Putamen (tissue), 1 donor: ENCODE results near the gene AIDA.
A peak's percentile ranks its signal among the peaks of the same experiment; 100 is the strongest.

Experiments
- DNase-seq: peaks from one replicate; pipeline ENCODE4 v3.0.0-alpha.2; 2016; ENCODE audit warnings: low spot score

The AIDA gene

DNA sequence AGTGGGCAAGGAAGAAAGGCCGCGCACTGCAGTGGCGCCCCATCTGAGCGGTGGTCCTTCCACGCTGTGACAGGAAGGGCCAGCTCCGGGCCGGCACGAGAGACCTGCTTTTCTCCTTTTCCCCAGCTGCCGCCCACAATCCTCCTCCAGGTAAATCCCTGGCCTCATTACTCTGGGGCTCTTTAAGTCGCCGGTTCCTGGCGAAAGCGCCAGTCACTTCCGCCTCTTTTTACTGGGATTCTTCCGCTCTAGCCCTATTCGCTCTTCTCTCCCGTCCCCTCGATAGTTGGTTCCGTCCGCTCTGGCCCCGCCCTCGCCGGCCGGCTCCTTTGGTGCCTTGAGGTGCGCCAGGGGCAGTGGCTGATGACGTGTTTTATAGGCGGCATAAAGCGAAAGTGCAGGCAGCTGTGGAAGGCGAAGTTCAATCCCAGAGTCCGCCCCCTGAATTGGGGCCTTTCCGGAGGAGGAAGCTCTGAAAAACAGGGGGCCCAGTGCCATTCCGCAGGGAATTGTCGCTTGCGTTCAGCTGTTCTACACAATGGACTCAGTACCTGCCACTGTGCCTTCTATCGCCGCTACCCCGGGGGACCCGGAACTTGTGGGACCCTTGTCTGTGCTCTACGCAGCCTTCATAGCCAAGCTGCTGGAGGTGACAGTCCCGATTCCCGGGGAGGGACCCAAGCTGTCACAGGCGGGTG, 68.2 kb downstream of the AIDA start:
- DNase-seq = peak; percentile 96

DNA sequence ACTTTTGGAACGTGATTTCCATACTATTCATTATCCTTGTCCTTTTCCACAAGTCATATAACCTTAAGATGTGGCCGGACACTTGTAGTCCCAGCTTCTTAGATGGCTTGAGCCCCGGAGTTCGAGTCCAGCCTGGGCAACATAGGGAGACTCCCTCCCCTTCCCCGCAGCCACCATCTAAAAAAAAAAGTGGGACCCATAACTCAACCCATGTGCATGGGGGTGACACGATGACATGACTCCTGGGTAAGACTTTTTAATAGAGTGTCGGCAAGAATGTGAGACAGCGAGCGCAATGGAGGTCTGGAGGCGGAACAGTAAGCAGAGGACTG, 68.7 kb downstream of the AIDA start:
- DNase-seq = no peak

DNA sequence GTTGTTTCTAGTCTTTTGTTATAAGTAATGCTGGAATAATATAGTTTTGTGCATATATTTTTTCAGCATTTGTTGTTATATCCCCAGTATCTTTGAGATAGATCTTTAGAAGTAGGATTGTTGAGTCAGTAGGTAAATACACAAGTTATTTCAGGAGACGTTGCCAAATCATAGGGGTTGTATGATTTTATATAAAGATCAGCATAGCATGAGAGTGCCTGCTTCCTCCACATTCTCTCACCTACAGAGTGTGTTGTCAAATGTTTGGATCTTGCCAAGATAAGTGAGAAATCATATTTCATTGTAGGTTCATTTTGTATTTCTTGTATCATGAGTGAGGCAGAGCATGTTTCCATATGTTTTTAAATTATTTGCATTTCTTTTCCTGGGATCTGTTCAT, 69.8 kb downstream of the AIDA start:
- no peak for DNase-seq

DNA sequence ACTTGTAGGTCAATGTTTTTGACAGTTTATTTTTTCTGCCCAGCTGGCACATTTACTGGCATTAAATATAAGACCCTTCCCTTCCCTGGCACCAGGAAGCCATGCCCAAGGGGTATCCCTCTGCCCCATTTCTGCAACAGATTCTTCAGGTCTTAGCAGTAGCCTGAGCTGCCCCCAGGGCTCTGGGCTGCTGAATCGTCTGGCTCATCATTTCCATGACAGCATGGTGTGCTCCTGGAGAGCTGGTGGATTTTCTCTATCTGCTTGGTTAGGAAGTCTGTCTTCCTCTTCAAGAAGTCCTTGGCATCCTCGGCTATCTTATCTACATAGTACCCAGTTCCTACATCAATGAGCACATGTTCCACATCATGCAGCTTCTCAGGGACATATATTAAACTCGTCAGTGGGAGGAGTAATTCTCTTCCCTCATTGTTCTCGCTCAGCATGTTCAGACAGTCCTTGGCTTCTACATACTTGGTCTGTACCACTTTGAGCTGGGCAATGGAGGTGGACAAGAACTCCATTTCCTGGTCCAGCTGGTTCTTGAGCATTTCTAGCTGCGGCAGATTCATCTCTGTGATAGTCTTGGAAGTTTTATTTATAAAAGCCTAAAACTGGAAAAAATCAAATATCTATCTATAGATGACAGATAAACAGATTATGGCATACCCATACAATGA, 70.9 kb downstream of the AIDA start:
- DNase-seq = no peak

DNA sequence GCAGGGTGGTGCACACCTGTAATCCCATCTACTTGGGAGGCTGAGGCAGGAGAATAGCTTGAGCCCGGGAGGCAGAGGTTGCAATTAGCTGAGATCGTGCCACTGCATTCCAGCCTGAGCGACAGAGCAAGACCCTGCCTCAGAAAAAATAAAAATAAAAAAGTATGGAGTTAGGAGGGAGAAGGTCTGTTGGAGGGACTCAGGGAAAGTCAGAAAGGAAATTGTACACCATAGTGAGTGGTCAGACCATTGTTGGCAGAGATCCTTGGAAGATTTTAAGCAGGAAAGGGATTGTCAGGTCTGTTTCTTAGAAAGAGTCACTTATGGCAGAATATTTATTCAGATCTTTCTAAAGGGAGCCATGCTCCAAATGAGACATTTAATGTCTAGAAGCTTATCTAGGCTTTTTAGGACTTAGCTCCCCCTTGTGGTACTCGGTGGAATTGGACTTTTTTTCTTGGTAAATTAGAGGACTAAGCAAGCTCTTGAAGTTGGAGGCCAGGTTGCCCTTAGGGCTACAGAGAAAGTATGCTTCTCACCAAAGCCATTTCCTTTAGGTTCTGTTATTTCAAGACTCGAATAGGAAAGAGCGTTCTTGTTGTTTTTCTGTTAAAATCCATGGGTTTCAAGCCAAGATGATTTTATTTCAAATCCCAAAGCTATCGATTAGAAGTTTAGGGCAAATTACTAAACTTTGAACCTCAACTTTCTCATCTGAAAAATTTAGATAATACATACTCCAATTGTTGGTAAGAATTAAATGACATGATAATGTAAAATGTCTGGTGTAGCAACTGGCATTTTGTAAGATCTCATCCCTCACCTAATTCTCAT, 77.9 kb downstream of the AIDA start:
- peak; percentile 88 for DNase-seq

DNA sequence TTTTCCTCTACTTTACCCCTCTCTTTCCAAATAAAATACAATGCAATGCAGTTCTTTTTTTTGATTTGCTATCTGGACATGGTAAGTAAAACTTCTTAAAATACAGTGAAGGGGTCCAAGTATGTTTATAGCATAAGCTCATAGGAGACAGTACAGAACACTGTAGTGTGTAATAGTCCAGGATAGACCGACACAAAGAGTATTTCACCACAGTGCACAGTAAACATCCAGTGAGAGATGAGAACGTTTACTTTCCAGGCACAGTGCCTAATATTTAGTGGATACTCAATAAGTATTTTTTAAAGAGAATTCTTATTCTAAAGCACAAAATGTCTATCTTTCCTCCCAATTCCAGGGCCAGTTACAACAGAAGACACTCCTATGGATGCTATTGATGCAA, 79.5 kb downstream of the AIDA start:
- no peak for DNase-seq

DNA sequence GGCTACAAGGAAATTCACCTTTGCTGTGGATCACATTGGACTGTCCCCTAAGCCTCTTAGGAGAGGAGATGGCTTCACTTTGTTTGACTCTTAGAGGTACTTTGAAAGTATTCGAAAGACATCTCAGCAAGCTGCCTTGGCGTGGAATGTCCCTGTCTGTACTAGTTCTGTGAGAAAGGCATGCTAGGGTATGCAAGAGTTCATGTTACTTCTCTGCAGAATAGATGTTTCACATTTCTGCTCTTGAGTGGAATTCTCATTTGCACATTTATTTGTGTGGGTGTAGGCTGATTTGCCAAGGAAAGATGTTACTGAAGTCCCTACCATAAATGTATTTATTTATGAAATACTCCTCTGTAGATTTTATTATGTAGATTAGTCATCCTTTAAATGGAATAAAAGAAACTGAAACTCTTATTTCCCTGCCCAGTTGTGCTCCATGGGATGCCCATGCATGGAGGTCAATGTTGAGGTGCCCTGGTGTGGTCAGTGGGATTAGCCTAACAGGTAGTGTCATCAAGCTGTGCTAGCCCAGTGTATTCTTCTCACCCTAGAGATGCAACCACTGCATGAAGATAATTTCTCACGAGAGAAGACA, 80.6 kb downstream of the AIDA start:
- DNase-seq = no peak

DNA sequence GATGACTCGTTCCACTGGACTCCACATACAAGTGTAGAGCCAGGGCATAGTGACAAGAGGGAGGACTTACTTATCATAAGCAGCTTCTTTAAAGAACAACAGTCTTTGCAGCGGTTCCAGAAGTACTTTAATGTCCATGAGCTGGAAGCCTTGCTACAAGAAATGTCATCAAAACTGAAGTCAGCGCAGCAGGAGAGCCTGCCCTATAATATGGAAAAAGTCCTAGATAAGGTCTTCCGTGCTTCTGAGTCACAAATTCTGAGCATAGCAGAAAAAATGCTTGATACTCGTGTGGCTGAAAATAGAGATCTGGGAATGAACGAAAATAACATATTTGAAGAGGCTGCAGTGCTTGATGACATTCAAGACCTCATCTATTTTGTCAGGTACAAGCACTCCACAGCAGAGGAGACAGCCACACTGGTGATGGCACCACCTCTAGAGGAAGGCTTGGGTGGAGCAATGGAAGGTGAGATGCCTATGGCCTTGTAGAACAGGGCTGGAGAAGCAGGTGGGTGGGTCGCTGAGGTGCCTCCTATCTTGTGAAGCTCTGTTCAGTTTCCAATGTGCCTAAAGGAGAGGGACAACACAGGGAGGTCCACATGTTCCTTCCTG, 82.3 kb downstream of the AIDA start:
- peak; percentile 31 for DNase-seq

DNA sequence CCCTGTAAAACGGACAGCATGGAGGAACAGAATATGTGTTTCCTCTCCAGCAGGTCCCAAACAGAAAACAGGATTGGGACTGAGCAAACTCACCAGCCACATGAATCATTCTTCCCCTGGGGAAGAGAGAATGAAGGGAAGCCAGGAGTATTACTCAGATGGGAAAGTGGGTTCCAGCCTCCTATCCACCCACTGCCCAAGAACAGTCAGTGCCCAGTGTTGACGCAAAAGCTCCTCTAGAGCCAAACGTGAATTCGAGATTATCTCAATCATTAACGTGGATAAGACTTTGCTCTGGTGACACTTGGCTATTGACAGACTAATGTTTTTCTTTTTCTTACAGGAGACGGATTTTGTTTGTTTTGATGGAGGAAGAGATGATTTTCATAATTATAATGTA, 85.1 kb downstream of the AIDA start:
- no peak for DNase-seq

DNA sequence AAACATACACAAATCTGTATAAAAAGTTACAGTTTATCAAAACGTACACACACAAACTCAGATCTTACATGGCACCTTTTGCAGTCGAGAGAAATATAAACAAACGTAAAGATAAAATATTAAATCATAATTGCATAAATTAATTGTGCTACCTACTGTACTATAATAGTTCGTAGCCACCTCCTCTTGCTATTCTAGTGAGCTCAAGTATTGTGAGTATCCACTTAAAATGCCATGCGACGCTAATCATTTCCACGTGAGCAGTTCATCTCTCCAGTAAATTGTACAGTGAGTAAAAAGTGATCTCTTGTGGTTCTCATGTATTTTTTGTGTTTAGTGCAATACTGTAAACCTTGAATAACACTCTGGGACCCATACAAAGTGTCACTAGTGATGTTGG, 88.1 kb downstream of the AIDA start:
- DNase-seq = no peak

DNA sequence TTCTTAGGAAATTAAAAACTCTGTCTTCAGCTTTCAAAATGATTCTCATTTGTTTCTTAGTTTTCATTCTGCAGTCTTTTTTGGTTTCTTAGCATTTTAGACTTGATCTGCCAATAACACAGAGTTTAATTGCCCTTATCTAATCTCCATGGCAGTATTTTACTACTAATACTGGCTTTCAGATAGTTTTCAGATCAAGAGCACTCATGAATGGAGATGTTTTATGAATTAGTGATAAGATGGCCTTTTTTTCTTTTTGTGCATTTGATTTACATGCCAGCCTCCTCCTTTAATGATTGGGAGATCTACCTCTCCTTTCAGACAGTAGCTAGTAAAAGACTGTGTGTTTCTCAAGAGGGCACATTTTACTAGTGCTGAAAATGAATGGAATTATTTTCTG, 88.8 kb downstream of the AIDA start:
- DNase-seq = no peak

DNA sequence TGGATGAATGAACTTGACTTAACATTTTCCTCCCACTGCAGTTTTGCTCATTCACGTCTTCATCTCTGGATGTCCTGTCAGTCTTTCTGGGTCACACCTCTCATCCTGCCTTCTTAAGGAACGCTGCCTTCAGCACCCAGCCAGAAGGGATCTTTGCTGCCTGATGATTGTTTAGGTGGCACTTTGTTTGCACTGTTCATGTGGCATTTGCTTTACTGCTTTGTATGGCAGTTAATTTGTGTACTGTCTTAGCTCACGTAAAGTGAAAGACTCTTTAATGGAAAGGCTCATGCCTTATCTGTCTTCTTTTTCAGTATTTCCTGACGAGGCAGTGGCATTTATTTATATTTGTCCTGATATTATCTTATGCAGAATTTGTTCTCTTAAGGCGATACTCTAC, 89.5 kb downstream of the AIDA start:
- DNase-seq = no peak

DNA sequence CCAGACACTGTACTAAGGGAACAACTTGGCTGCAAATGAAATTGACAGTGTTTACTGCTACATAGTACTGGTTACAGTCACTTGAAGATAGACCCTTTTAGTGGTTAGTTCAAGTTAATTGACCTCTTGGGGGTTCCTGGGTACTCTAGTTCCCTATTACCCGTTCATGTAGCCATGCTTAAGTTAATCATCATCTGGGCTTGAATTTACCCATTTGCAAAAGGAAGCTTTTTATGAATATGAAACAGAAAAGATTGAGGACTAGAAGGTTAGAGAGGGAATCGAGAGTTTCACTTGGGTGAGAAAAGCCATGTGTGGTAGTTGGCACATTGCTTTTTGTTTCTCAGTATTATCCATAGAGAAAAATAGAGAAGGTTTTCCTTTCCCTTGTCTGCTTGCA, 91.7 kb downstream of the AIDA start:
- no peak for DNase-seq

DNA sequence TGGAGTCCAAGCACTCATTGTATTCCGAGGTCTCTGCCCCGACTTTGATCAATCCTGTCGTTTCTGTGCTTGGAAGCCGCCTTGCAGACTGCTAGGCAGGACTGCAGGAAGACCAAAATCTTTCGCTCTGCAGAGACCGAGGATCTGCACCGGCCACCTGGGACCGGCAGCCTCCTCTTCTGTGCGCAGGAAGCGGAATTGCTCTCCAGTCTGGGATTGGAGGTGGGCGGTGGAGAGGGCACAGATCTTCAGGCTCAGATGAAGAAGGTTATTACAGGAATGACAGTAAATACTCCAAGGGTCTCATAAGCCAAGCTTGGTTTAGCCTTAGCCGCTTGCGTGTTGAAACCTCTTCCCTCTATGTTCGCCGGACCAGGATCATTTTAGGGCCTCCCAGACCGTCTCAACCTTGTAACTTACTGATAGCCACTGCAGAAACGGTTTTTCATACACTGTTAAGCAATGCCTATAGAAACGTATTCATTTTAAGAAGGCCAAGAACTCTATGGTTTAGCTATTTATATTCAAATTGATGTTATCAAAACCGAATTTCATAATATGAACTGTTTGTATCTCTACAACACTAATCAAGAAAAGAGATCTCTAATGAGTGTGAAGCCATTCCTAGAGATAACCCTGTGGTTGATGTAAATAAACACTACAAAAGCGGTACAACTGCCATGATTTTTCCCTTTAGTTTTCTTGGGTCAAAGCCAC, 93.3 kb downstream of the AIDA start:
- peak; percentile 25 for DNase-seq
